B cell (primary cell): ENCODE data around the gene NUMA1. TPM values are rescaled to one million over a fixed set of nuclear protein-coding genes. Genes with fewer than 3 reads are reported as not detected.

Experiments used
- polyA plus RNA-seq: library from polyadenylated mRNA; depleted of rRNA; stranded (reverse); fragments of >200 nt; gene quantifications from 2 replicates; pipeline ENCODE4 v1.2.3, GENCODE V29; 2012
- small RNA-seq: library from RNA; depleted of rRNA; stranded (forward); fragments of <200 nt; gene quantifications from one replicate; pipeline ENCODE3, GENCODE V24; 2012; ENCODE audit warnings: low replicate concordance, low read depth; ENCODE audit not compliant: insufficient read length
- total RNA-seq, 2 donors: library from RNA; stranded (reverse); fragments of 120-200 nt in 1 of 2; gene quantifications; 1 replicate in 1 of 2; 2 replicates in 1 of 2; pipeline versions ENCODE4 v1.2.3 to v1.2.4, GENCODE V29; 2013 to 2022

Gene NUMA1
- total and polyA plus RNA-seq, 2 donors (not counting 1 experiment from before 2014, with no cell fraction given): 186 to 300 TPM

Small RNA genes within 50 kb of the gene (small RNA-seq; reads per million reads assigned to genes)
- not detected for gene MIR3165
- gene RNU6-72P: not detected

Other genes with a start within 250 kb of the NUMA1 start
- not detected in 2 replicates for gene DEFB108B, start 247.3 kb downstream of the NUMA1 start, total RNA-seq
- gene DEFB108B, start 247.3 kb downstream of the NUMA1 start, polyA plus RNA-seq: not detected in 2 replicates
- not detected in 2 replicates for gene DEFB131B, start 202.1 kb downstream of the NUMA1 start, total RNA-seq
- not detected in 2 replicates for gene DEFB131B, start 202.1 kb downstream of the NUMA1 start, polyA plus RNA-seq
- gene XNDC1N, start 151.9 kb downstream of the NUMA1 start, total RNA-seq: 33.2 and 34.2 TPM in 2 replicates
- gene XNDC1N, start 151.9 kb downstream of the NUMA1 start, polyA plus RNA-seq: 5.8 and 6.6 TPM in 2 replicates
- 54.5 and 56.0 TPM in 2 replicates for gene RNF121, start 151.5 kb downstream of the NUMA1 start, total RNA-seq
- 29.0 and 31.7 TPM in 2 replicates for gene RNF121, start 151.5 kb downstream of the NUMA1 start, polyA plus RNA-seq
- gene IL18BP, start 81.6 kb downstream of the NUMA1 start, total RNA-seq: 25.9 and 30.7 TPM in 2 replicates
- 23.3 and 37.3 TPM in 2 replicates for gene IL18BP, start 81.6 kb downstream of the NUMA1 start, polyA plus RNA-seq
- 5.5 and 7.7 TPM in 2 replicates for gene LRRC51, start 308 bp upstream of the NUMA1 start, total RNA-seq
- gene LRRC51, start 308 bp upstream of the NUMA1 start, polyA plus RNA-seq: 1.3 and 1.4 TPM in 2 replicates
- 71.0 and 78.4 TPM in 2 replicates for gene LAMTOR1, start 22.8 kb upstream of the NUMA1 start, total RNA-seq
- 71.6 and 104 TPM in 2 replicates for gene LAMTOR1, start 22.8 kb upstream of the NUMA1 start, polyA plus RNA-seq
- not detected in 2 replicates for gene TOMT, start 25.4 kb upstream of the NUMA1 start, total RNA-seq
- not detected in 2 replicates for gene TOMT, start 25.4 kb upstream of the NUMA1 start, polyA plus RNA-seq
- gene ANAPC15, start 32.2 kb upstream of the NUMA1 start, total RNA-seq: 27.1 and 29.2 TPM in 2 replicates
- 27.7 and 30.0 TPM in 2 replicates for gene ANAPC15, start 32.2 kb upstream of the NUMA1 start, polyA plus RNA-seq
- gene FOLR3, start 55.2 kb upstream of the NUMA1 start, total RNA-seq: not detected in 2 replicates
- gene FOLR3, start 55.2 kb upstream of the NUMA1 start, polyA plus RNA-seq: 0.10 and 0.17 TPM in 2 replicates
- gene FOLR1, start 111.6 kb upstream of the NUMA1 start, total RNA-seq: not detected in 2 replicates
- not detected in 2 replicates for gene FOLR1, start 111.6 kb upstream of the NUMA1 start, polyA plus RNA-seq
- gene FOLR2, start 136.3 kb upstream of the NUMA1 start, total RNA-seq: 0.75 and 1.5 TPM in 2 replicates
- 0.50 and 4.7 TPM in 2 replicates for gene FOLR2, start 136.3 kb upstream of the NUMA1 start, polyA plus RNA-seq
- 188 and 205 TPM in 2 replicates for gene INPPL1, start 144.2 kb upstream of the NUMA1 start, total RNA-seq
- gene INPPL1, start 144.2 kb upstream of the NUMA1 start, polyA plus RNA-seq: 208 and 235 TPM in 2 replicates
- not detected in 2 replicates for gene PHOX2A, start 163.6 kb upstream of the NUMA1 start, total RNA-seq
- gene PHOX2A, start 163.6 kb upstream of the NUMA1 start, polyA plus RNA-seq: not detected in 2 replicates